ENCODE results near the gene HSPA1B. TPM values are rescaled to one million over a fixed set of nuclear protein-coding genes. Genes with fewer than 3 reads are reported as not detected.

Gene HSPA1B
- total RNA-seq, 4 donors from 2014 or later: 134 to 186 (median 168) TPM

DNA sequence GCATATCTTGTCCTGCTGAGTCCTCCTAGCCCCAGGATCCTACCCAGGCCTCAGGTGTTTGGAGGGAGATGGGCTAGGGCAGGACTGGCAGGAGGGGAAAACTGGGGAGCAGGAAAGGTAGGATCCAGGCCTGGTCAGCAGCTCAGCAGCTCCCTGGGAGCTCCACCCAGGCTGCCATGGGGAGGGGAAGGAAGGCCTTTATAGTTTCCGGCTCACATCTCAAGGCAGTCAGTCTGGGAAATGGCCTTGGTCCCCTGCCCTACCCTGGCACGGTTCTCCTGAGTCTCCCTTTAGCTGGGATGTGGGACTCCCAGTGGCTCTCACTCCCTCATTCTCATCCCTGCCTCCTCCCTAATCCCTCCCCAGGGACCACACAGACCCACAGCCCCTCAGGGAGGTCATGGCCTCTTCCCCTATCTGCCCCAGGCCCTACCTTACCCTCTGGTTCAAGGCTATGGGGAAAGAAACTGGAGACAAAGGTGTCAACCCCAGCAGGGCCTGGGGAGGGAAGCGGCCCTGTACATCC, 49.6 kb downstream of the HSPA1B start:
- peak overlapping the region in 2 of 4 donors; percentile 24 to 70 for H3K27ac ChIP-seq
- TF ChIP-seq CTCF (IDR thresholded peaks at IDR 0.05): no peak
- no peak for TF ChIP-seq POLR2A (IDR thresholded peaks at IDR 0.05)
- TF ChIP-seq EP300 (IDR thresholded peaks at IDR 0.05): no peak

GRCh38 chr6:31877651-31878161, 50.2 kb downstream of the HSPA1B start:
- no peak for DNase-seq (ENCODE audit: low spot score in 2 of 2)
- WGBS, 2 donors: 61 to 65% methylated on average over 8 to 10 of the region's 10 CpGs
- H3K27ac ChIP-seq: peak overlapping the region in 1 of 4 donors; percentile 70

More for the DNA sequence above, 49.6 kb downstream of the HSPA1B start:
- 57 to 73% methylated on average over 3 of the region's 3 CpGs for WGBS, 2 donors
- H3K36me3 ChIP-seq: peaks cover 3 to 29% (median 7%) of the 10 kb centered on the region in 3 donors
- H3K4me3 ChIP-seq: no peak overlapping the region
- no peaks in the 10 kb centered on the region for H3K9me3 ChIP-seq
- DNase-seq (ENCODE audit: low spot score in 2 of 2): no peak
- H3K27me3 ChIP-seq: no peaks in the 10 kb centered on the region
- no peaks in the 10 kb centered on the region for H3K4me1 ChIP-seq

GRCh38 chr6:31878222-31878621, 50.7 kb downstream of the HSPA1B start:
- H3K27ac ChIP-seq: peak overlapping the region in 1 of 4 donors; percentile 70
- H3K27me3 ChIP-seq: no peaks in the 10 kb centered on the region
- peaks cover 5 to 39% (median 18%) of the 10 kb centered on the region in 3 donors for H3K36me3 ChIP-seq
- H3K4me3 ChIP-seq: peak overlapping the region in 1 of 4 donors; percentile 14
- H3K9me3 ChIP-seq: no peaks in the 10 kb centered on the region
- WGBS, 2 donors: 55 to 81% methylated on average over 3 of the region's 3 CpGs
- TF ChIP-seq EP300 (IDR thresholded peaks at IDR 0.05): no peak
- no peak for TF ChIP-seq CTCF (IDR thresholded peaks at IDR 0.05)
- no peak for TF ChIP-seq POLR2A (IDR thresholded peaks at IDR 0.05)
- DNase-seq (ENCODE audit: low spot score in 2 of 2): no peak
- H3K4me1 ChIP-seq: no peaks in the 10 kb centered on the region

More at GRCh38 chr6:31877651-31878161, 50.2 kb downstream of the HSPA1B start:
- Histone ChIP-seq H3K36me3 (peaks cover 3 to 34% (median 13%) of the 10 kb centered on the region in 3 donors), H3K9me3 (no peaks in the 10 kb centered on the region), H3K4me3 (peak overlapping the region in 1 of 4 donors; percentile 14), H3K27me3 (no peaks in the 10 kb centered on the region), H3K4me1 (no peaks in the 10 kb centered on the region)
- TF ChIP-seq EP300 (IDR thresholded peaks at IDR 0.05): no peak
- TF ChIP-seq CTCF (IDR thresholded peaks at IDR 0.05): no peak
- no peak for TF ChIP-seq POLR2A (IDR thresholded peaks at IDR 0.05)

DNA sequence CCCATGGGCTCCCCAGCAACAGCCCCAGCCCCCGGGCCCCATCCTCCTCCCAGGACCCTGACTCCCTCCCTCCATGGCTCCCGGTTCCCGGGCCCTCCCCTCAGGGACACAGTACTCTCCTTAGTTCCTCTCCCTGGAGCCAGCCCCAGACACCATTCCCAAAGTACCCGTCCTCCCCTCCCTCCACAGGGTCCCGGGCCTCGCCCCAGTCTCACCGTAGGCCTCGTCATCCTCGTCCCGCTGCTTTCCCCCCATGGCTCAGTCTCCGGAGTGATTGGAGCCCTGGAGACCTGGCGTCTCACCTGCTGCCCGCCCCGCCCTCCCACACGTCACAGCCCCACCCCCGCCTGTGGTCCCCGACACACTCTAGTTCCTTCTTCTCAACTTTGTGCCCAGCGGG, 51.2 kb downstream of the HSPA1B start, which contains the start of gene SLC44A4:
TSS of gene SLC44A4 (minus strand) at position 272 of the 400 bp plus-strand sequence. CDS start at position 255, 17 bp downstream.
- peaks cover 8 to 44% (median 23%) of the 10 kb centered on the region in 3 donors for H3K36me3 ChIP-seq
- TF ChIP-seq CTCF (IDR thresholded peaks at IDR 0.05) (no peak), EP300 (IDR thresholded peaks at IDR 0.05) (no peak), POLR2A (IDR thresholded peaks at IDR 0.05) (no peak)
- H3K27ac ChIP-seq: peak within 1 kb of the TSS in 1 of 4 donors; percentile 70
- no peaks in the 10 kb centered on the region for H3K9me3 ChIP-seq
- H3K4me1 ChIP-seq: no peaks in the 10 kb centered on the region
- H3K27me3 ChIP-seq: no peaks in the 10 kb centered on the region
- whole genome bisulfite sequencing, 2 donors: 35 to 48% methylated on average over 18 of the region's 18 CpGs
- DNase-seq (ENCODE audit: low spot score in 2 of 2): no peak
- peak within 1 kb of the TSS in 1 of 4 donors; percentile 14 for H3K4me3 ChIP-seq

DNA sequence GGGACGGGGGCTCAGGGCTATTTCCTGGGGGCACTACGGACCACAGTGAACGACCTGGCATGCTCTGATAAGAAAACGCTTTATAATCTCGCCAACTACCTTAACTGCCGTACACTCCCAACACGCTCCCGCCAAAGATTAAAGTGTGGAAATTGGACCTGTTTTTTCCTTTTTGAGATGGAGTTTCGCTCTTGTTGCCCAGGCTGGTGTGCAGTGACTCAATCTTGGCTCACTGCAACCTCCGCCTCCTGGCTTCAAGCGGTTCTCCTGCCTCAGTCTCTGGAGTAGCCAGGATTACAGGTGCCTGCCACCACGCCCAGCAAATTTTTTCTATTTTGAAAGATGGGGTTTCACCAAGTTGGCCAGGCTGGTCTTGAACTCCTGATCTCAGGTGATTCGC, 51.6 kb downstream of the HSPA1B start:
- Histone ChIP-seq H3K27ac (peak overlapping the region in 1 of 4 donors; percentile 54), H3K4me3 (no peak overlapping the region), H3K27me3 (no peaks in the 10 kb centered on the region), H3K36me3 (peaks cover 9 to 48% (median 27%) of the 10 kb centered on the region in 3 donors), H3K9me3 (no peaks in the 10 kb centered on the region), H3K4me1 (no peaks in the 10 kb centered on the region)
- DNase-seq (ENCODE audit: low spot score in 2 of 2): no peak
- 75 to 77% methylated on average over 13 of the region's 13 CpGs for WGBS, 2 donors
- TF ChIP-seq CTCF (IDR thresholded peaks at IDR 0.05) (no peak), POLR2A (IDR thresholded peaks at IDR 0.05) (no peak), EP300 (IDR thresholded peaks at IDR 0.05) (no peak)

All from tibial nerve (tissue), 4 donors.